CD8-positive, alpha-beta memory T cell (primary cell): ENCODE measurements around the gene PDE2A. TPM values are rescaled to one million over a fixed set of nuclear protein-coding genes. Genes with fewer than 3 reads are reported as not detected.

Experiments used
- CTCF ChIA-PET: fragments of 350-600 bp; sonication (Branson Sonifier 250); formaldehyde crosslinking; loops from one replicate; lab custom pipeline; 2021; ENCODE audit warnings: antibody characterized with exemption; lab: Charles Lee
- POLR2A ChIA-PET: fragments of 350-600 bp; sonication (Branson Sonifier 250); formaldehyde crosslinking; loops from one replicate; lab custom pipeline; 2021; ENCODE audit warnings: antibody characterized with exemption; lab: Charles Lee
- DNase-seq, 5 donors: peaks; one replicate each; pipeline versions ENCODE4 v3.0.0 to v3.0.0-alpha.2; 2020 to 2022; ENCODE audit warnings: mixed read lengths in 1 of 5
- H3K27ac ChIP-seq: one replicate; pipeline ENCODE4 v1.7.0; 2013; ENCODE audit warnings: low read depth, mild to moderate bottlenecking, low read length, moderate library complexity
- H3K27me3 ChIP-seq: 2 replicates; pipeline ENCODE4 v1.7.0; 2013; ENCODE audit warnings: low read length, mild to moderate bottlenecking; ENCODE audit not compliant: insufficient read depth, poor library complexity, severe bottlenecking
- H3K36me3 ChIP-seq: 2 replicates; pipeline ENCODE4 v1.7.0; 2013; ENCODE audit warnings: mild to moderate bottlenecking, low read length, moderate library complexity; ENCODE audit not compliant: insufficient read depth
- H3K4me1 ChIP-seq: 2 replicates; pipeline ENCODE4 v1.7.0; 2013; ENCODE audit warnings: mild to moderate bottlenecking, low read length, moderate library complexity; ENCODE audit not compliant: insufficient read depth
- H3K4me3 ChIP-seq: 2 replicates; pipeline ENCODE4 v1.7.0; 2013; ENCODE audit warnings: mild to moderate bottlenecking, low read length
- H3K9me3 ChIP-seq: 2 replicates; pipeline ENCODE4 v1.7.0; 2013; ENCODE audit warnings: mild to moderate bottlenecking, low read length
- H3K27ac Mint-ChIP-seq, 8 donors: one replicate each; pipeline ENCODE4 v1.8.0; 2020 to 2021; ENCODE audit warnings: mixed read lengths in 8 of 8, mild to moderate bottlenecking in 6 of 8, inconsistent platforms in 3 of 8, moderate library complexity in 3 of 8
- H3K27me3 Mint-ChIP-seq, 2 donors: one replicate each; pipeline ENCODE4 v1.8.0; 2020 to 2021; ENCODE audit warnings: mixed read lengths in 2 of 2, mild to moderate bottlenecking in 1 of 2, moderate library complexity in 1 of 2
- H3K36me3 Mint-ChIP-seq, 3 donors: one replicate each; pipeline ENCODE4 v1.8.0; 2020 to 2021; ENCODE audit warnings: mixed read lengths in 3 of 3, inconsistent platforms in 1 of 3, mild to moderate bottlenecking in 1 of 3
- H3K4me1 Mint-ChIP-seq, 3 donors: one replicate each; pipeline ENCODE4 v1.8.0; 2020 to 2021; ENCODE audit warnings: mixed read lengths in 3 of 3, inconsistent platforms in 1 of 3, mild to moderate bottlenecking in 1 of 3
- H3K4me3 Mint-ChIP-seq, 7 donors: one replicate each; pipeline ENCODE4 v1.8.0; 2020 to 2021; ENCODE audit warnings: mixed read lengths in 7 of 7, mild to moderate bottlenecking in 6 of 7, moderate library complexity in 4 of 7, inconsistent platforms in 2 of 7
- H3K9me3 Mint-ChIP-seq, 5 donors: one replicate each; pipeline ENCODE4 v1.8.0; 2020 to 2022; ENCODE audit warnings: mixed read lengths in 5 of 5, mild to moderate bottlenecking in 3 of 5, moderate library complexity in 2 of 5, inconsistent platforms in 1 of 5
- polyA plus RNA-seq: library from polyadenylated mRNA; unstranded; fragments of 300-500 nt; fragmentation: Illumina TruSeq; gene quantifications from one replicate; pipeline ENCODE4 v1.2.3, GENCODE V29; 2021
- total RNA-seq, 2 experiments: library from RNA; stranded (reverse); gene quantifications; one replicate each; pipeline ENCODE4 v1.2.3, GENCODE V29; 2021

Gene PDE2A
- total and polyA plus RNA-seq, 3 experiments from 2014 or later = 0.08 to 0.66 (median 0.55) TPM

GRCh38 chr11:72635933-72636332, 38.3 kb downstream of the PDE2A start:
- ChIA-PET CTCF (interaction anchor here (1.0 to 1.3 kb wide), 2 partner anchors 31 to 165 kb away, joined by 3 to 4 read pairs; no protein-coding TSS in a partner anchor), POLR2A (no interaction called here)
- Mint-ChIP-seq H3K36me3 (no peaks in the 10 kb centered on the region), H3K4me1 (no peaks in the 10 kb centered on the region), H3K9me3 (no peaks in the 10 kb centered on the region), H3K4me3 (no peak overlapping the region), H3K27ac (no peak overlapping the region), H3K27me3 (peaks cover 9 to 21% of the 10 kb centered on the region in 2 donors)
- DNase-seq = no peak
- Histone ChIP-seq H3K4me3 (no peak overlapping the region), H3K9me3 (no peaks in the 10 kb centered on the region), H3K36me3 (no peaks in the 10 kb centered on the region), H3K27me3 (peaks cover 16% of the 10 kb centered on the region), H3K27ac (no peak overlapping the region), H3K4me1 (no peaks in the 10 kb centered on the region)

- Mint-ChIP-seq H3K4me1 (peaks cover 0 to under 1% (median 0%) of the 10 kb centered on the region in 3 donors), H3K27me3 (peaks cover 9 to 21% of the 10 kb centered on the region in 2 donors), H3K4me3 (no peak overlapping the region), H3K27ac (no peak overlapping the region), H3K9me3 (no peaks in the 10 kb centered on the region), H3K36me3 (no peaks in the 10 kb centered on the region)
- peaks cover 11% of the 10 kb centered on the region for H3K27me3 ChIP-seq
- H3K4me1 ChIP-seq = no peaks in the 10 kb centered on the region
- no peak overlapping the region for H3K4me3 ChIP-seq
- CTCF ChIA-PET = interaction anchor here (1.0 to 1.3 kb wide), 2 partner anchors 31 to 164 kb away, joined by 3 to 4 read pairs; no protein-coding TSS in a partner anchor
- POLR2A ChIA-PET = no interaction called here
- DNase-seq = no peak
- H3K27ac ChIP-seq = no peak overlapping the region
- H3K36me3 ChIP-seq = no peaks in the 10 kb centered on the region
- H3K9me3 ChIP-seq = no peaks in the 10 kb centered on the region
Measured at GRCh38 chr11:72635309-72635915, 38.8 kb downstream of the PDE2A start.

GRCh38 chr11:72634472-72635095, 39.6 kb downstream of the PDE2A start:
- Histone ChIP-seq H3K27ac (no peak overlapping the region), H3K4me1 (no peaks in the 10 kb centered on the region), H3K9me3 (no peaks in the 10 kb centered on the region), H3K36me3 (no peaks in the 10 kb centered on the region), H3K4me3 (no peak overlapping the region), H3K27me3 (peaks cover 3% of the 10 kb centered on the region)
- no peak for DNase-seq
- Mint-ChIP-seq H3K4me3 (no peak overlapping the region), H3K27ac (no peak overlapping the region), H3K27me3 (peaks cover 12 to 26% of the 10 kb centered on the region in 2 donors), H3K36me3 (no peaks in the 10 kb centered on the region), H3K9me3 (no peaks in the 10 kb centered on the region), H3K4me1 (peaks cover 0 to 5% (median 0%) of the 10 kb centered on the region in 3 donors)
- CTCF ChIA-PET = interaction anchor here (1.3 kb wide), 1 partner anchor 163 kb away, joined by 4 read pairs; no protein-coding TSS in a partner anchor
- POLR2A ChIA-PET = no interaction called here

- Histone ChIP-seq H3K4me1 (no peaks in the 10 kb centered on the region), H3K36me3 (no peaks in the 10 kb centered on the region), H3K4me3 (no peak overlapping the region), H3K9me3 (no peaks in the 10 kb centered on the region), H3K27ac (no peak overlapping the region), H3K27me3 (peaks cover 3% of the 10 kb centered on the region)
- H3K4me1 Mint-ChIP-seq = peaks cover 0 to 5% (median 0%) of the 10 kb centered on the region in 3 donors
- POLR2A ChIA-PET = no interaction called here
- H3K4me3 Mint-ChIP-seq = no peak overlapping the region
- H3K27me3 Mint-ChIP-seq = peaks cover 12 to 26% of the 10 kb centered on the region in 2 donors
- DNase-seq = no peak
- H3K9me3 Mint-ChIP-seq = no peaks in the 10 kb centered on the region
- H3K36me3 Mint-ChIP-seq = no peaks in the 10 kb centered on the region
- CTCF ChIA-PET = no interaction called here
- H3K27ac Mint-ChIP-seq = no peak overlapping the region
Measured at GRCh38 chr11:72634016-72634415, 40.2 kb downstream of the PDE2A start.

DNA sequence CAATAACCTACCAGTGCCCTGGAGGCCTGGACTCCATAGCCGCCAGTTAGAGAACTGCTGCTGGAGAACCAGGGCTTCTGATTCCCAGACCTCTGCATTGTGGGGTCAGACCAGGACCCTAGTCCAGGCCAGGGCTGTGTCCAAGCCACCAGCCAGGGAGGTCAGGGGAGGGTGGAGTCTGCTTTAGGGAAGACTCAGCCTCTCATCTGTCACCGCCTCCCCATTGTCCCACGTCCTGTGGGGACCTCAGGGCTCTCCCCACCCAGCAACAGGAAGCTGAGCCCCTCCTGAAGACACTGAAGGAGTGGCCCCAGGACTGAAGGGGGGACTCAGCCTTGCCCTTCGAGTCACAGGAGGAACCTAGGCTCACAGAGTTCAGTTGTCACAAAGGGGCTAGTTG, 41.2 kb downstream of the PDE2A start:
- Mint-ChIP-seq H3K27ac (peak overlapping the region in 1 of 8 donors; percentile 15), H3K4me1 (peaks cover 0 to 5% (median 0%) of the 10 kb centered on the region in 3 donors), H3K9me3 (no peaks in the 10 kb centered on the region), H3K36me3 (no peaks in the 10 kb centered on the region), H3K4me3 (no peak overlapping the region), H3K27me3 (peaks cover 12 to 26% of the 10 kb centered on the region in 2 donors)
- no peak overlapping the region for H3K27ac ChIP-seq
- ChIA-PET POLR2A (no interaction called here), CTCF (no interaction called here)
- no peaks in the 10 kb centered on the region for H3K9me3 ChIP-seq
- H3K4me3 ChIP-seq = no peak overlapping the region
- H3K27me3 ChIP-seq = peaks cover 3% of the 10 kb centered on the region
- H3K36me3 ChIP-seq = no peaks in the 10 kb centered on the region
- no peak for DNase-seq
- no peaks in the 10 kb centered on the region for H3K4me1 ChIP-seq

DNA sequence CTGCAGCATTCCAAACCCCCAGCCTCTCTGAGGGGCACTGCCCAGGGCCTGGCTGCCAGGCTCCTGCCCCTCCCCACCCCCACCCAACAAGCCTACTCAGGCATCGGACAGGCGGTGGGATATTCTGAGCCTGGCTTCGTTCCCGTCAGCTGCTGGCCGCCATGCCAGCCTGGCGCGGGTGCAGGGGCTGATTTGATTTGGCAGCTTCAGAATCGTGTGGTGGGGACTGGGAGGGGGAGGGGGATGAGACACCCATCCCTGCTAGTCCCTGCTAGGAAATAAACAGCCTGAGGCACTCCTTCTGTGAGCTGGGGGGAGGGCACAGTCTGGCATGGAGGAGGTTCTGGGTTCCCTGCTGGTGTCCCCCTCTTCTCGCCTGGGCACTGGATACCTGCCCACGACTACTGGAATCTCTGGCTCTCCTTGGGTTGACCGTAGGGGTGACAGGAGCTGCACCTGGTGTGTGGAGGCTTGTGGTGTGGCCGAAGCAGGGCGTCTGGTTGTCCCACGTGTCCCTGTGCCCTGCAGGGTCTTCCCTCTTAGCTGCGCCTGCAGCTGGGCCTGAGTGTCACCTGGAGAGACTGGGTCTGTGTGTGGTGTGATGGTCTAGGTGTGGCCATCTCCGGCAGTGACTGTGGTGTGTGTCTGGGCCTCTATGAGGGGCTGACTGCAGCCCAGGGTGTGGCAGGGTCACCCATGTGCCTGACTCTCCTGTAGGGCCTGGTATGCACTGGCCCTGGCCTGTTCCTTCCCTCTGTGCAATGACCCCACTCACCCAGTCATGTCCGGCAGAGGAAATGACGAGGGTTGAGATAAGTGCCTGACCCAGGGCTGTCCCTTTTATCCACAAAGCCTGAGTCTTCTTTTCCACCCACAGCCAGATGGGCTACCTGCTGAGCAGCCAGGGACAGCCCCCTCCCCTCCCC, 42.2 kb downstream of the PDE2A start:
- Histone ChIP-seq H3K27me3 (no peaks in the 10 kb centered on the region), H3K27ac (no peak overlapping the region), H3K9me3 (no peaks in the 10 kb centered on the region), H3K36me3 (no peaks in the 10 kb centered on the region), H3K4me3 (no peak overlapping the region), H3K4me1 (no peaks in the 10 kb centered on the region)
- H3K4me3 Mint-ChIP-seq = no peak overlapping the region
- H3K36me3 Mint-ChIP-seq = no peaks in the 10 kb centered on the region
- H3K9me3 Mint-ChIP-seq = no peaks in the 10 kb centered on the region
- peaks cover 0 to 5% (median 0%) of the 10 kb centered on the region in 3 donors for H3K4me1 Mint-ChIP-seq
- DNase-seq = no peak
- H3K27ac Mint-ChIP-seq = no peak overlapping the region
- peaks cover 12 to 18% of the 10 kb centered on the region in 2 donors for H3K27me3 Mint-ChIP-seq
- ChIA-PET POLR2A (no interaction called here), CTCF (no interaction called here)

GRCh38 chr11:72630104-72630852, 43.9 kb downstream of the PDE2A start:
- H3K9me3 ChIP-seq = no peaks in the 10 kb centered on the region
- H3K36me3 Mint-ChIP-seq = no peaks in the 10 kb centered on the region
- no peaks in the 10 kb centered on the region for H3K4me1 ChIP-seq
- no peak overlapping the region for H3K27ac ChIP-seq
- no peaks in the 10 kb centered on the region for H3K9me3 Mint-ChIP-seq
- ChIA-PET CTCF (interaction anchor here (1.0 kb wide), 1 partner anchor 184 kb away, joined by 4 read pairs; no protein-coding TSS in a partner anchor), POLR2A (no interaction called here)
- no peaks in the 10 kb centered on the region for H3K36me3 ChIP-seq
- H3K27me3 Mint-ChIP-seq = peaks cover 9 to 13% of the 10 kb centered on the region in 2 donors
- H3K4me3 Mint-ChIP-seq = peak overlapping the region in 1 of 7 donors; percentile 10
- H3K27ac Mint-ChIP-seq = peak overlapping the region in 1 of 8 donors; percentile 87
- H3K4me3 ChIP-seq = no peak overlapping the region
- H3K4me1 Mint-ChIP-seq = peaks cover 0 to 5% (median 0%) of the 10 kb centered on the region in 3 donors
- DNase-seq = no peak
- H3K27me3 ChIP-seq = no peaks in the 10 kb centered on the region
